Measurements from ENCODE around the gene LIG4. TPM values are rescaled to one million over a fixed set of nuclear protein-coding genes. Genes with fewer than 3 reads are reported as not detected.

The LIG4 gene
- total RNA-seq, 1 donor from 2014 or later, result 10.4 TPM

DNA sequence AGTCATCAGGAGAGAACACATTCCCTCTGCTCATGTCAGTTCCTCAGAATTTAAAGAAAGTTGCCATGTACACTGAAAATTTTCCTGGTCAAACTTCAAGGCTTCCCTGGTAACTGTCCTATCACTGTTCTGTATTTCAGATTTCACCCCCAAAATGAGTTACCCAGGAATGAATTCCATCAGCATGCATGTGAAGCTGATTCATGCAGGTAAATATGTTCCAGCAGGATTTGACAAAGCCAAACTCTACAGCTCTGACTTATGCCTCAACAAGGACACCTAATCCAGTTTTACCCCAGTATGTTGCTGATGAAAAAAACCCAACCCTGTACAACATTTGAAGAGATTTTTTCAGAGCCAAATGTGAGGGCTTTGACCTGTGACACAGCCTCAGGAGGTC lies 21.5 kb downstream of the LIG4 start:
- Histone ChIP-seq H3K36me3 (no peaks in the 10 kb centered on the region), H3K4me3 (no peak overlapping the region), H3K9me3 (peaks cover 6% of the 10 kb centered on the region), H3K27me3 (ENCODE audit: low read depth) (no peaks in the 10 kb centered on the region), H3K27ac (no peak overlapping the region), H3K4me1 (no peaks in the 10 kb centered on the region)
- ATAC-seq (no peak), DNase-seq (no peak)
- TF ChIP-seq, protein P1, sequence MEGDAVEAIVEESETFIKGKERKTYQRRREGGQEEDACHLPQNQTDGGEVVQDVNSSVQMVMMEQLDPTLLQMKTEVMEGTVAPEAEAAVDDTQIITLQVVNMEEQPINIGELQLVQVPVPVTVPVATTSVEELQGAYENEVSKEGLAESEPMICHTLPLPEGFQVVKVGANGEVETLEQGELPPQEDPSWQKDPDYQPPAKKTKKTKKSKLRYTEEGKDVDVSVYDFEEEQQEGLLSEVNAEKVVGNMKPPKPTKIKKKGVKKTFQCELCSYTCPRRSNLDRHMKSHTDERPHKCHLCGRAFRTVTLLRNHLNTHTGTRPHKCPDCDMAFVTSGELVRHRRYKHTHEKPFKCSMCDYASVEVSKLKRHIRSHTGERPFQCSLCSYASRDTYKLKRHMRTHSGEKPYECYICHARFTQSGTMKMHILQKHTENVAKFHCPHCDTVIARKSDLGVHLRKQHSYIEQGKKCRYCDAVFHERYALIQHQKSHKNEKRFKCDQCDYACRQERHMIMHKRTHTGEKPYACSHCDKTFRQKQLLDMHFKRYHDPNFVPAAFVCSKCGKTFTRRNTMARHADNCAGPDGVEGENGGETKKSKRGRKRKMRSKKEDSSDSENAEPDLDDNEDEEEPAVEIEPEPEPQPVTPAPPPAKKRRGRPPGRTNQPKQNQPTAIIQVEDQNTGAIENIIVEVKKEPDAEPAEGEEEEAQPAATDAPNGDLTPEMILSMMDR (IDR thresholded peaks at IDR 0.05), result no peak
- intact Hi-C loops (cut with DNase I), result no loop called here

DNA sequence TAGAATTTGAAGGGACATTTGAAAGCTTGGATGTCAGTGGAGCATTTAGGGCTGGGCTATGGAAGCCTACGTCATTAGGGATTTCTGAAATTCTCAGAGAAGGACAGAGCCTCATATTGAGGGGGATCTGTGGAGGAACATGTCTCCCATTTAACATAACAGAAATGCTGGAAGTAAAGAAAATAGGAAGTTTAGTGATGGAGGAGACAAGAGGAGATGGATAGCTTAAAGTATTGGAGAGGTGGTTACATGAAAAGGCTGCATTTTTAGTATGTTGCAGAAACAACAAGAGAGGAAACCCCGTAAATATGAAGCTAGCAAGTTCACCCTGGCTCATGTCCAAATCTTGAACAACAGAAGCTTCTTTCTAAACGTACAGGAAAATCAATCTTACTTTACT lies 24.4 kb downstream of the LIG4 start:
- Histone ChIP-seq H3K36me3 (no peaks in the 10 kb centered on the region), H3K4me1 (no peaks in the 10 kb centered on the region), H3K4me3 (no peak overlapping the region), H3K27ac (no peak overlapping the region), H3K27me3 (ENCODE audit: low read depth) (no peaks in the 10 kb centered on the region), H3K9me3 (peaks cover 6% of the 10 kb centered on the region)
- intact Hi-C loops (cut with DNase I), result no loop called here
- no peak for ATAC-seq
- DNase-seq, result no peak
- TF ChIP-seq, protein P1 (IDR thresholded peaks at IDR 0.05), result no peak

DNA sequence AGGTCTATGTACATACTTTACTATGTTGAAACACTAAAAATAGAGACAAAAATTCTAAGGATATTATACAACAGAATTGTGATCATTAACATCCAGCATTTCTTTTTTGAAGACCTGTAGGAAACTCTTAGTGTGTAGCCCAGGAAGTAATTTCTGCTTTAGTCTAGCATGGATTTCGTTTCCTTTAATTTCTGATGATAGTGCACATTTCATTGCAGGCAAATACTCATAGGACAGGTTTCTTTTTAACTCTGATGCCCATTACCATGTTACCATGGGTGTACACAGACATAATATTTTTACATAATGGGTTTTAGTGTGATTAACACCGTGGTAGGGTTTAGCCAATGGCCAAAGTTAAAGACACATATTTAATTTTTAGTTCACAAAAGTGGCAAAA lies 27.1 kb downstream of the LIG4 start:
- Histone ChIP-seq H3K4me3 (no peak overlapping the region), H3K36me3 (no peaks in the 10 kb centered on the region), H3K9me3 (no peaks in the 10 kb centered on the region), H3K27me3 (ENCODE audit: low read depth) (no peaks in the 10 kb centered on the region), H3K4me1 (no peaks in the 10 kb centered on the region), H3K27ac (no peak overlapping the region)
- DNase-seq (no peak), ATAC-seq (no peak)
- TF ChIP-seq, protein P1 (IDR thresholded peaks at IDR 0.05), result no peak
- intact Hi-C loops (cut with DNase I), result no loop called here

DNA sequence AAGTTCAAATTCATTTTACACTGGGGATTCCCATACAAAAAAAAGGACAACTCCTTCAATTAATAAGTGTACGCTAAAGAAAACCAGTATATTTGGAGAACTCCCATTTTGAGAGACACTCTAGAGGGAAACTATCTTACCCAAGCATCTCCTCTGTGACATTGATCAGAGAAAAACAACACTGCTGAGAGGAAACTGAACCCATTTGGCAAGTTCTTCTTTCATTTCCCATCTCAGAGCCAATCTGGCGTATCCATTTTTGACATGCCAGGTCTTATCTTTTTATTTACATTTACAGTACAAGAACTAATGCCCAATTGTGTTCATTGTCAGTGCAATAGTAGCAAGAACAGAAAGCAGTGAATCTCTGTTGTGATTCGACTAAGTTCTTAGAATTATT lies 30.1 kb downstream of the LIG4 start:
- ATAC-seq, result no peak
- intact Hi-C loops (cut with DNase I), result no loop called here
- TF ChIP-seq, protein P1 (IDR thresholded peaks at IDR 0.05), result no peak

DNA sequence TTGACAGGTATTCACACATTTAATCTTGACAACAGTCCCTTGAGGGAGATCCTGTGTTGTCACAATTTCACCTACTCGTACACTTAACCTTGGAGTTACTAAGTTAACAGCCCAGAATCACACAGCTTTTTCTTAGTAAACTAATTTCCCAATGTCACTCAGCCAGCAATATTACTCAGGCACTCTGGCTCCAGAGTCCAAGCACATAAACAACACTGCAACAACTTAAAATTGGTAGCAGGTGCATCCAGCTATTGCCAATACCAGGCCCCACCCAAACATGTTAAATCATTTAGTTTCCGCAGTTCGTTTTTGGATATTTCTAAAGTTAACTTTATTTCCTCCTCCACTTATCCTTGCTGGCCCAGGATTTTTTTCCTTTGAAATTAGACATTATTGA lies 32.7 kb downstream of the LIG4 start:
- no peak overlapping the region for H3K27ac ChIP-seq

More for the DNA sequence above, 30.1 kb downstream of the LIG4 start:
- Histone ChIP-seq H3K9me3 (no peaks in the 10 kb centered on the region), H3K4me3 (no peak overlapping the region), H3K4me1 (no peaks in the 10 kb centered on the region), H3K27me3 (ENCODE audit: low read depth) (no peaks in the 10 kb centered on the region), H3K27ac (no peak overlapping the region), H3K36me3 (no peaks in the 10 kb centered on the region)
- DNase-seq, result no peak

More for the DNA sequence above, 32.7 kb downstream of the LIG4 start:
- Histone ChIP-seq H3K4me3 (no peak overlapping the region), H3K4me1 (no peaks in the 10 kb centered on the region), H3K9me3 (no peaks in the 10 kb centered on the region), H3K27me3 (ENCODE audit: low read depth) (no peaks in the 10 kb centered on the region), H3K36me3 (no peaks in the 10 kb centered on the region)
- TF ChIP-seq, protein P1 (IDR thresholded peaks at IDR 0.05), result no peak
- no peak for DNase-seq
- intact Hi-C loops (cut with DNase I), result no loop called here
- no peak for ATAC-seq

Measured in lower lobe of right lung (tissue), 2 donors.